Endothelial cell (in vitro differentiated cells): ENCODE data around the gene RWDD4. TPM values are rescaled to one million over a fixed set of nuclear protein-coding genes. Genes with fewer than 3 reads are reported as not detected.

ENCODE experiments used
- DNase-seq: peaks from one replicate; pipeline ENCODE4 v3.0.0; 2021; ENCODE audit warnings: low spot score
- H3K27ac Mint-ChIP-seq: one replicate; pipeline ENCODE4 v1.8.0; 2021; ENCODE audit warnings: mixed read lengths, inconsistent platforms; ENCODE audit not compliant: unreplicated experiment
- H3K27me3 Mint-ChIP-seq: one replicate; pipeline ENCODE4 v1.8.0; 2021; ENCODE audit warnings: mild to moderate bottlenecking, moderate library complexity, mixed read lengths, inconsistent platforms; ENCODE audit not compliant: unreplicated experiment
- H3K36me3 Mint-ChIP-seq: one replicate; pipeline ENCODE4 v1.8.0; 2021; ENCODE audit warnings: mild to moderate bottlenecking, low read depth, mixed read lengths, inconsistent platforms; ENCODE audit not compliant: unreplicated experiment
- H3K4me1 Mint-ChIP-seq: one replicate; pipeline ENCODE4 v1.8.0; 2021; ENCODE audit warnings: mild to moderate bottlenecking, mixed read lengths, inconsistent platforms; ENCODE audit not compliant: unreplicated experiment
- H3K4me3 Mint-ChIP-seq: one replicate; pipeline ENCODE4 v1.8.0; 2021; ENCODE audit warnings: mild to moderate bottlenecking, mixed read lengths, inconsistent platforms; ENCODE audit not compliant: unreplicated experiment
- H3K9me3 Mint-ChIP-seq: one replicate; pipeline ENCODE4 v1.8.0; 2021; ENCODE audit warnings: mixed read lengths, inconsistent platforms; ENCODE audit not compliant: unreplicated experiment
- CTCF ChIP-seq: fragments of 200-600 bp; sonication (generic); IDR thresholded peaks from one replicate; pipeline ENCODE4 v1.5.0; 2021; ENCODE audit warnings: antibody characterized with exemption; ENCODE audit not compliant: unreplicated experiment
- total RNA-seq: library from RNA; stranded (reverse); fragmentation: NEBNext Ultra II Directional; extraction: Animal tissue kit (Norgen Biotek cat#: 25700); gene quantifications from one replicate; pipeline ENCODE4 v1.2.1, GENCODE V29; 2021; ENCODE audit not compliant: unreplicated experiment

RWDD4 gene
- total RNA-seq, 1 donor from 2014 or later: 13.1 TPM

DNA sequence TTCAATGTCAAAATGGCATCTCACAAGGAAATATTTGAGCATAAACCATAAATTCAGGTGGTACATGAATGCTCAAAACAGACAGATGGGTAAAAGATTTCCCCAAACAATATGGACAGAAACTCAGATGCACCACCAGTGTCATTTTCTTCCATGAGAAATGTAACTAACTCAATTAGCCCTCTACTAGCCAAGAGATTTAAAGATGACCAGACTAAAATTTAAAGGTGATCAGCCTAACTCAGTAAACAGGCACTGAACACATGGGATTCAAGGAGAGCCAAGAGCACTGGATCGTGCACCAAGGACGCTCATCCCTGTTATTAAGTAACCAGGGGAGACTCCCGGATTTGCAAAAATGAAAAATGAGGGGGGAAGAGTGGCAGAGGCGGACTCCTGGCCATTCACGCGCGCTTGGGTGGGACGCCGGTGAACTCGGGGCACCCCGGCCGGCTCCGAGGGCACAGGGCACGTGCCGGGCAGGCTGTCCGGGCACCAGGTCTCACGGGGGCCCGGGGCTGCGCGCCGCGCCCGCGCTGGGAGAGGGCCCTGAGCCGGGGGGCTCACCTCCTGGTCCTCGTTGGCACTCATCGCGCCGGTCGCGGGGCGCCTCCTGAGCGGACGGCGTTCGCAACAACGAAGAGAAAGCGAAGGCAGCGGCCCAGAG lies 490 bp downstream of the RWDD4 start:
- H3K27ac Mint-ChIP-seq: peak overlapping the region; percentile 72
- H3K9me3 Mint-ChIP-seq: no peaks in the 10 kb centered on the region
- H3K4me3 Mint-ChIP-seq: peak overlapping the region; percentile 94
- H3K27me3 Mint-ChIP-seq: peaks cover 2% of the 10 kb centered on the region
- peak; percentile 31 for DNase-seq
- H3K36me3 Mint-ChIP-seq: peaks cover 8% of the 10 kb centered on the region
- TF ChIP-seq CTCF: no peak
- peaks cover 15% of the 10 kb centered on the region for H3K4me1 Mint-ChIP-seq

DNA sequence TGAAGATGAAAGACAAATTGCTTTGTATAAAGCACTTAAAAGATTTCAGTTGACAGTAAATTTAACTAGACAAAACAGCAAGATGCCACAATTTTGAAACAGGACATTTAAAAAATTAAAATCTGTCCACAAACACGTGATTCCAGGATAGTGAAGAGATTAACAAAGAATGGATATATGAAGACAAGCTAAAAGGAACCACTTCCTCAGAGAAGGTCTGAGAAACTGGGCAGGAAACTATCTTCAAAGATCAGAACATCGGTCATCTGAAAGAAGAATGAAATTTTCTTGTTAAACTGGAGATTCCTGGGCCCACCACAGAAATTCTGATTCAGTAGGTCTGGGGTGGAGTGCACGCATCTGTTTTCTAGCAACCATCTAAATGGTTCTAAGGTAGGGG lies 1.4 kb downstream of the RWDD4 start:
- Mint-ChIP-seq H3K27ac (no peak overlapping the region), H3K4me1 (peaks cover 15% of the 10 kb centered on the region), H3K36me3 (peaks cover 15% of the 10 kb centered on the region), H3K4me3 (peak overlapping the region; percentile 94), H3K9me3 (no peaks in the 10 kb centered on the region), H3K27me3 (peaks cover 2% of the 10 kb centered on the region)
- DNase-seq: no peak
- TF ChIP-seq CTCF: no peak

- no peaks in the 10 kb centered on the region for H3K9me3 Mint-ChIP-seq
- H3K27ac Mint-ChIP-seq: no peak overlapping the region
- no peaks in the 10 kb centered on the region for H3K27me3 Mint-ChIP-seq
- no peaks in the 10 kb centered on the region for H3K4me1 Mint-ChIP-seq
- no peak for DNase-seq
- H3K36me3 Mint-ChIP-seq: no peaks in the 10 kb centered on the region
- TF ChIP-seq CTCF: no peak
- no peak overlapping the region for H3K4me3 Mint-ChIP-seq
Observed at GRCh38 chr4:183645326-183645725, 13.7 kb downstream of the RWDD4 start.

- Mint-ChIP-seq H3K36me3 (no peaks in the 10 kb centered on the region), H3K27me3 (peaks cover 4% of the 10 kb centered on the region), H3K4me3 (no peak overlapping the region), H3K4me1 (peaks cover 25% of the 10 kb centered on the region), H3K27ac (no peak overlapping the region), H3K9me3 (no peaks in the 10 kb centered on the region)
- TF ChIP-seq CTCF: no peak
- no peak for DNase-seq
Observed at GRCh38 chr4:183639291-183639690, 19.7 kb downstream of the RWDD4 start.

- no peaks in the 10 kb centered on the region for H3K9me3 Mint-ChIP-seq
- no peak for DNase-seq
- no peak overlapping the region for H3K27ac Mint-ChIP-seq
- no peak for TF ChIP-seq CTCF
- peaks cover 28% of the 10 kb centered on the region for H3K4me1 Mint-ChIP-seq
- no peak overlapping the region for H3K4me3 Mint-ChIP-seq
- H3K36me3 Mint-ChIP-seq: no peaks in the 10 kb centered on the region
- peaks cover 5% of the 10 kb centered on the region for H3K27me3 Mint-ChIP-seq
Observed at GRCh38 chr4:183638436-183638835, 20.5 kb downstream of the RWDD4 start.
